Trophoblast cell (in vitro differentiated cells and primary cell): Measurements from ENCODE around the gene PRPS2.

Experiments
- DNase-seq, 2 donors: peaks; one replicate each; pipeline ENCODE4 v3.0.0-alpha.2; 2016
- H2AFZ ChIP-seq: 2 replicates; pipeline ENCODE4 v1.6.1; 2013; ENCODE audit warnings: low read length, moderate library complexity, mild to moderate bottlenecking; ENCODE audit not compliant: insufficient read depth, poor library complexity
- H2AK5ac ChIP-seq: 2 replicates; pipeline ENCODE4 v1.6.1; 2013; ENCODE audit warnings: mild to moderate bottlenecking, low read length
- H2BK120ac ChIP-seq: 2 replicates; pipeline ENCODE4 v1.6.1; 2013; ENCODE audit warnings: low read length, mild to moderate bottlenecking, moderate library complexity; ENCODE audit not compliant: insufficient read depth, poor library complexity
- H2BK12ac ChIP-seq: 2 replicates; pipeline ENCODE4 v1.6.1; 2013; ENCODE audit warnings: mild to moderate bottlenecking, low read length, moderate library complexity
- H2BK5ac ChIP-seq: 2 replicates; pipeline ENCODE4 v1.6.1; 2013; ENCODE audit warnings: low read length, low read depth, moderate library complexity, mild to moderate bottlenecking; ENCODE audit not compliant: poor library complexity
- H3K14ac ChIP-seq: 2 replicates; pipeline ENCODE4 v1.6.1; 2013; ENCODE audit warnings: mild to moderate bottlenecking, low read length
- H3K18ac ChIP-seq: 2 replicates; pipeline ENCODE4 v1.6.1; 2013; ENCODE audit warnings: mild to moderate bottlenecking, low read length
- H3K23ac ChIP-seq: 2 replicates; pipeline ENCODE4 v1.6.1; 2013; ENCODE audit warnings: low read length
- H3K27ac ChIP-seq: 2 replicates; pipeline ENCODE4 v1.5.1; 2013; ENCODE audit warnings: low read depth, mild to moderate bottlenecking, inconsistent platforms, low read length, moderate library complexity
- H3K27me3 ChIP-seq: 2 replicates; pipeline ENCODE4 v1.6.1; 2013; ENCODE audit warnings: inconsistent platforms, mild to moderate bottlenecking, low read length, moderate library complexity; ENCODE audit not compliant: insufficient read depth
- H3K36me3 ChIP-seq, 2 experiments: 1 replicate in 1 of 2; 2 replicates in 1 of 2; pipeline ENCODE4 v1.6.1; 2013; ENCODE audit warnings: low read length in 2 of 2, mild to moderate bottlenecking in 2 of 2, moderate library complexity in 1 of 2; ENCODE audit not compliant: insufficient read depth in 2 of 2, control insufficient read depth in 1 of 2
- H3K4ac ChIP-seq: 2 replicates; pipeline ENCODE4 v1.6.1; 2013; ENCODE audit warnings: low read depth, mild to moderate bottlenecking, low read length, moderate library complexity
- H3K4me1 ChIP-seq, 2 experiments: 1 replicate in 1 of 2; 2 replicates in 1 of 2; pipeline ENCODE4 v1.6.1; 2013; ENCODE audit warnings: low read length in 2 of 2, mild to moderate bottlenecking in 2 of 2, moderate library complexity in 1 of 2; ENCODE audit not compliant: insufficient read depth in 2 of 2, control insufficient read depth in 1 of 2
- H3K4me2 ChIP-seq: 2 replicates; pipeline ENCODE4 v1.6.1; 2013; ENCODE audit warnings: inconsistent platforms, mild to moderate bottlenecking, low read length, moderate library complexity
- H3K4me3 ChIP-seq: 2 replicates; pipeline ENCODE4 v1.5.1; 2013; ENCODE audit warnings: mild to moderate bottlenecking, low read depth, low read length, inconsistent platforms
- H3K79me1 ChIP-seq: one replicate; pipeline ENCODE4 v1.6.1; 2013; ENCODE audit warnings: low read length
- H3K79me2 ChIP-seq: 2 replicates; pipeline ENCODE4 v1.6.1; 2013; ENCODE audit warnings: low read length, mild to moderate bottlenecking; ENCODE audit not compliant: control insufficient read depth, insufficient read depth, poor library complexity
- H3K9ac ChIP-seq: 2 replicates; pipeline ENCODE4 v1.6.1; 2013; ENCODE audit warnings: mild to moderate bottlenecking, low read length
- H3K9me3 ChIP-seq: 2 replicates; pipeline ENCODE4 v1.6.1; 2013; ENCODE audit warnings: low read depth, mild to moderate bottlenecking, control low read depth, inconsistent platforms, low read length; ENCODE audit not compliant: insufficient read depth
- H4K12ac ChIP-seq: 2 replicates; pipeline ENCODE4 v1.6.1; 2013; ENCODE audit warnings: low read depth, mild to moderate bottlenecking, low read length, moderate library complexity
- H4K8ac ChIP-seq: 2 replicates; pipeline ENCODE4 v1.6.1; 2013; ENCODE audit warnings: low read depth, mild to moderate bottlenecking, low read length, moderate library complexity
- H4K91ac ChIP-seq: one replicate; pipeline ENCODE4 v1.6.1; 2013; ENCODE audit warnings: low read depth, mild to moderate bottlenecking, low read length, moderate library complexity
- WGBS: extraction: QIAGEN DNeasy Blood & Tissue Kit; methylation state at CpG from one replicate; pipeline ENCODE4 v1.1.7; 2013; ENCODE audit warnings: missing lambda C conversion rate; ENCODE audit not compliant: insufficient read length, insufficient coverage; ENCODE audit errors: extremely low coverage; 5-methylcytosine and 5-hydroxymethylcytosine counted together

The PRPS2 gene

DNA sequence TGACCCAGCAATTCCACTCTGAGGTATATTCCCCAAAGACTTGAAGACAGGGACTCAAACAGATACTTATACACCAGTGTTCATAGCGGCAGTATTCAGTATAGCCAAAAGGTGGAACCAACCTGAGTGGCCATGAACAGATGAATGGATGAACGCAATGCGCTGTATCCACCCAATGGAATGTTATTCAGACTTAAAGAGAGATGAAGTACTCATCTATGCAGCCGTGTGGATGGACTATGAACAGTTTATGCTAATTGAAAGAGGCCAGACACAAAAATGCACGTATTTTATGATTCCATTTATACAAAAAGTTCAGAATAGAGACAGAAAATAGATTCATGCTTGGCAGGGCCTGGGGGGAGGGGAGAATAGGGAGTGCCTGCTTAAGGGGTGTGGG, 26.3 kb downstream of the PRPS2 start:
- no peak overlapping the region for H3K14ac ChIP-seq
- WGBS: no CpG with 5 or more reads among the region's 5 CpGs
- no peaks in the 10 kb centered on the region for H3K79me2 ChIP-seq
- no peak overlapping the region for H3K9ac ChIP-seq
- H3K4me2 ChIP-seq: no peak overlapping the region
- H3K27me3 ChIP-seq: no peaks in the 10 kb centered on the region
- H2BK5ac ChIP-seq: no peak overlapping the region
- H3K18ac ChIP-seq: no peak overlapping the region
- no peak for DNase-seq
- peaks cover 3 to 6% of the 10 kb centered on the region in 2 experiments for H3K36me3 ChIP-seq
- no peak overlapping the region for H3K23ac ChIP-seq
- peaks cover 2% of the 10 kb centered on the region for H3K79me1 ChIP-seq
- H2BK12ac ChIP-seq: no peak overlapping the region
- no peak overlapping the region for H4K8ac ChIP-seq
- no peak overlapping the region for H3K4ac ChIP-seq
- H2BK120ac ChIP-seq: no peak overlapping the region
- no peak overlapping the region for H4K91ac ChIP-seq
- H4K12ac ChIP-seq: no peak overlapping the region
- H3K4me3 ChIP-seq: no peak overlapping the region
- peaks cover 1% of the 10 kb centered on the region for H3K9me3 ChIP-seq
- no peak overlapping the region for H3K27ac ChIP-seq
- no peak overlapping the region for H2AFZ ChIP-seq
- H3K4me1 ChIP-seq: no peaks in the 10 kb centered on the region
- H2AK5ac ChIP-seq: no peak overlapping the region

DNA sequence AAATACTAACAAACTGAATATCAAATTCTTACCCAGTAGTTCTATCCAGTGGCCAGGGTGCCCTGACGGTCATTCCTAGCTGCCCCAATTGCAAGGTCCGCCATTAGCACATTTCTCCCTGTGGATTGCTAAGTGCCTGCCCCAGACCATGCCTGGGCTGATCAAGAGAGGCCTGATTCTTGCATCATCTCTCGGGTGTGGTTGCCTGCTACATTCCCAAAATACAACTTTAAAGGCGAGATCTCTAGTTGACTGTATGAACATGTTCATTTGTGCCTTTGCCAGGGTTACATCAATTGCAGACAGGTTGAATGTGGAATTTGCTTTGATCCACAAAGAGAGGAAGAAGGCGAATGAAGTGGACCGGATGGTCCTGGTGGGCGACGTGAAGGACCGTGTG, 28.0 kb downstream of the PRPS2 start:
- H3K27me3 ChIP-seq: no peaks in the 10 kb centered on the region
- H3K4me2 ChIP-seq: no peak overlapping the region
- peaks cover 3 to 6% of the 10 kb centered on the region in 2 experiments for H3K36me3 ChIP-seq
- no peak overlapping the region for H2BK5ac ChIP-seq
- H3K14ac ChIP-seq: no peak overlapping the region
- H3K4me3 ChIP-seq: no peak overlapping the region
- H4K91ac ChIP-seq: no peak overlapping the region
- H2BK12ac ChIP-seq: no peak overlapping the region
- no peak overlapping the region for H3K9ac ChIP-seq
- H2BK120ac ChIP-seq: no peak overlapping the region
- no peak overlapping the region for H4K12ac ChIP-seq
- no peak overlapping the region for H3K23ac ChIP-seq
- no CpG with 5 or more reads among the region's 9 CpGs for WGBS
- no peak overlapping the region for H2AFZ ChIP-seq
- H3K79me2 ChIP-seq: no peaks in the 10 kb centered on the region
- H2AK5ac ChIP-seq: no peak overlapping the region
- H4K8ac ChIP-seq: no peak overlapping the region
- peaks cover 2% of the 10 kb centered on the region for H3K79me1 ChIP-seq
- no peaks in the 10 kb centered on the region for H3K4me1 ChIP-seq
- no peak overlapping the region for H3K4ac ChIP-seq
- DNase-seq: peak in 1 of 2 donors; percentile 22
- no peak overlapping the region for H3K27ac ChIP-seq
- H3K18ac ChIP-seq: no peak overlapping the region
- H3K9me3 ChIP-seq: peaks cover 1% of the 10 kb centered on the region

DNA sequence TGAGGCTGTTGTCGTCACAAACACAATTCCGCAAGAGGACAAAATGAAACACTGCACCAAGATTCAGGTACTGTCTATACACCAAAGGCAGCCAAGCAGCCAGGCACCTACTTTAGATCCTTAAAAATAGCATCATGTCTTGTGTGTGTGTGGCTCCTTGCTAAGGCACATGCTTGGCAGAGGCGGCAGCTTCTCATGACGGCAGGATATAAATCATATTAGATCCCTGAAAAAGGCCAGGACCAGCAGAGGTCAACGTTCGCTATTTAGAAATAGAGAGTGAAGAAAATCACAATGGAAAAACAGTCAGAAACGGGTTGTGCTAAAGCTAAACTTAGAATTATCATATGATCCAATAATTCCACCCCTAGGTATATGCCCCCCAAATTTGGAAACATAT, 29.5 kb downstream of the PRPS2 start:
- Histone ChIP-seq H3K79me1 (peaks cover 5% of the 10 kb centered on the region), H2BK12ac (no peak overlapping the region), H3K9me3 (peaks cover 1% of the 10 kb centered on the region), H3K4ac (no peak overlapping the region), H3K27me3 (no peaks in the 10 kb centered on the region), H2AK5ac (no peak overlapping the region), H3K79me2 (no peaks in the 10 kb centered on the region), H3K4me3 (no peak overlapping the region), H4K8ac (no peak overlapping the region), H3K14ac (no peak overlapping the region), H3K23ac (no peak overlapping the region), H2BK5ac (no peak overlapping the region), H3K4me2 (no peak overlapping the region), H2BK120ac (no peak overlapping the region), H3K27ac (no peak overlapping the region), H3K4me1 (no peaks in the 10 kb centered on the region), H4K91ac (no peak overlapping the region), H2AFZ (no peak overlapping the region), H3K18ac (no peak overlapping the region), H3K9ac (no peak overlapping the region), H4K12ac (no peak overlapping the region), H3K36me3 (peaks cover 3 to 6% of the 10 kb centered on the region in 2 experiments)
- no CpG with 5 or more reads among the region's 7 CpGs for WGBS
- DNase-seq: no peak

DNA sequence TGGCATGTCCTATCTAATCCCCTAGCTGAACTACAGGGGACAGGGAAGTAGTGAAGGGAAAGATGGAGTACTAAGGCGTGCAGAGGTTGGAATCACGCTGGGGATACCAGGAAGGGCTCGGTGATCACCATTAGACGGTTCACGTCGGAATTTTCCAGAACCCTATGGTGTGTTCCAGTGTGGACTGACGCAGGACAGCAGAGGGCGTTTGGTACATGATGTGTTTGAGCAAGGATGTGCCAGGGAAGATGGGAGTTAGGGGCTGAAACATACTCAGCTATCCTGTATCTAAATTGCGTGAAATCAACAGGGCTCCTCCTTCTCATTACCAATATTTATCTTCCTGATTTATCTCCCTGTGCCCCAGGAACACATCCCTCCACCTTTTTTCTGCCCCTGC, 33.7 kb downstream of the PRPS2 start:
- Histone ChIP-seq H3K79me2 (no peaks in the 10 kb centered on the region), H2BK12ac (no peak overlapping the region), H2AFZ (no peak overlapping the region), H3K23ac (no peak overlapping the region), H4K91ac (no peak overlapping the region), H4K12ac (no peak overlapping the region), H3K27me3 (no peaks in the 10 kb centered on the region), H3K79me1 (peaks cover 3% of the 10 kb centered on the region), H3K14ac (no peak overlapping the region), H2BK120ac (no peak overlapping the region), H3K4me1 (peaks cover 2% of the 10 kb centered on the region in 2 experiments), H3K4ac (no peak overlapping the region), H3K4me2 (no peak overlapping the region), H3K36me3 (peaks cover 3% of the 10 kb centered on the region in 2 experiments), H2AK5ac (no peak overlapping the region), H3K4me3 (no peak overlapping the region), H3K18ac (no peak overlapping the region), H4K8ac (no peak overlapping the region), H2BK5ac (no peak overlapping the region), H3K27ac (peak overlapping the region; percentile 40), H3K9ac (no peak overlapping the region), H3K9me3 (no peaks in the 10 kb centered on the region)
- no peak for DNase-seq
- no CpG with 5 or more reads among the region's 9 CpGs for WGBS
